Adrenal gland (tissue), 5 donors: ENCODE data around the gene MVB12B.

ENCODE experiments used
- CTCF ChIP-seq, 6 experiments: fragments of 450-650 bp in 4 of 6; fragments of 200-600 bp in 2 of 6; sonication (generic) in 1 of 6; IDR thresholded peaks; 1 replicate in 5 of 6; 2 replicates in 1 of 6; pipeline versions ENCODE4 v1.5.1 to v1.8.0; 2016 to 2021; ENCODE audit warnings: antibody characterized with exemption in 6 of 6, mild to moderate bottlenecking in 2 of 6, moderate library complexity in 1 of 6
- POLR2A ChIP-seq, 2 donors: fragments of 450-650 bp; IDR thresholded peaks; one replicate each; pipeline ENCODE4 v1.6.1; 2017; ENCODE audit warnings: antibody characterized with exemption in 2 of 2, mild to moderate bottlenecking in 2 of 2, moderate library complexity in 1 of 2
- donor health status: DM: no; HTN: no; CAD: no.

DNA sequence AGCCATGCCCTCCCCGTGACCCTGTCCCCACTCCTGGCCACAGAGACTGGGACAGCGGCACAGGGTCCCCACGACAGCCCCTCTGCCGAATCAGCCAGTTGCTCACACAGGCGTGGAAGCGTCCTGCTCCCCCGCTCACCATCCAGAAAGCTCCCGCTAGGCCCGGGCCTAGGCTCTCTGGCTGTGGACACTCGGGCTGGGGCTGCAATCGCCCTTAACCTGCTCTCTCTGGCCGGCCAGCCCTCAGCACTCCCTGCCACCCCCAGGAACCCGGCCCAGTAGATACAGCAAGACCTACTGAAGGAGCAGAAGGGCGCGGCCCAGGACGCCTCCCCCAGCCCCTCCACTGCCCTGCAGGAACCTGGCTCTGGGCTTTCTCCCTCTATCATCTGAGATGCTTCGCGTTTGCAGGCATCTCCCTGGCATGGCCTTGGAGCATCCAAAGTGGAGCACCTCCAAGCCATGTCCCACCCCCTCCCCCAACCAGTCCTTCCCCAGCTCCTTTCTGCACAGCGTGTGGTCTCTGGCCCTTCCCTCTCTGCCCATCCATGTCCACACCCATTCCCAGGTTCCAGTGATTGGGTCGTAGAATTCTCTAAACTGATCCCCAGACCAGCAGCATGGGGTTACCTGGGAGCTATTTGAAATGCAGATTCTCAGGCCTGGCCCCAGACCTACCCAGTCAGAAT, 173.4 kb downstream of the MVB12B start:
- TF ChIP-seq CTCF (IDR thresholded peaks at IDR 0.05): no peak
- no peak for TF ChIP-seq POLR2A (IDR thresholded peaks at IDR 0.05)
